OCI-LY3 (cell line): ENCODE measurements around the gene DIO2.

Experiments
- H2AFZ ChIP-seq: fragments of 200-600, 300-600 bp; shearing (Covaris generic); 2 replicates; pipeline ENCODE4 v1.6.0; 2014; ENCODE audit warnings: antibody characterized with exemption, low read depth, low read length
- H3K27ac ChIP-seq: fragments of 200-600, 300-600 bp; sonication (generic); 2 replicates; pipeline ENCODE4 v1.5.1; 2014; ENCODE audit warnings: mild to moderate bottlenecking, low read length, moderate library complexity, mixed read lengths
- H3K27me3 ChIP-seq: fragments of 200-600, 300-600 bp; sonication (generic); 2 replicates; pipeline ENCODE4 v1.6.1; 2014; ENCODE audit warnings: low read depth, low read length, mixed read lengths
- H3K36me3 ChIP-seq: fragments of 200-600, 300-600 bp; sonication (generic); replicated peaks from 2 replicates; pipeline ENCODE3; 2014; ENCODE audit warnings: low read depth, low read length, mixed read lengths
- H3K4me1 ChIP-seq: fragments of 300-600, 200-600 bp; sonication (generic); 2 replicates; pipeline ENCODE4 v1.6.1; 2014; ENCODE audit warnings: low read length, mixed read lengths
- H3K4me2 ChIP-seq: fragments of 200-600, 300-600 bp; sonication (generic); 2 replicates; pipeline ENCODE4 v1.6.1; 2014; ENCODE audit warnings: low read length, mixed read lengths
- H3K4me3 ChIP-seq: fragments of 300-600, 200-600 bp; sonication (generic); 2 replicates; pipeline ENCODE4 v1.5.1; 2014; ENCODE audit warnings: antibody characterized with exemption, mild to moderate bottlenecking, low read length, moderate library complexity
- H3K79me2 ChIP-seq: fragments of 300-600, 200-600 bp; shearing (Covaris generic); 2 replicates; pipeline ENCODE4 v1.6.1; 2014; ENCODE audit warnings: mild to moderate bottlenecking, low read length, mixed read lengths
- H3K9ac ChIP-seq: fragments of 300-600, 200-600 bp; shearing (Covaris generic); 2 replicates; pipeline ENCODE4 v1.6.0; 2014; ENCODE audit warnings: mild to moderate bottlenecking, low read length, moderate library complexity
- H3K9me3 ChIP-seq: fragments of 200-600, 300-600 bp; shearing (Covaris generic); 2 replicates; pipeline ENCODE4 v1.6.1; 2014; ENCODE audit warnings: low read length, mixed read lengths; ENCODE audit not compliant: insufficient read depth
- H4K20me1 ChIP-seq: fragments of 200-600, 300-600 bp; sonication (generic); 2 replicates; pipeline ENCODE4 v1.6.1; 2016; ENCODE audit warnings: low read length, mixed read lengths; ENCODE audit not compliant: insufficient read depth
- CTCF ChIP-seq: fragments of 200-600, 300-600 bp; sonication (generic); IDR thresholded peaks from 2 replicates; pipeline ENCODE4 v1.5.1; 2014; ENCODE audit warnings: antibody characterized with exemption, low read length, low read depth
- EZH2phosphoT487 ChIP-seq: fragments of 200-600 bp; shearing (Covaris generic); IDR thresholded peaks from 2 replicates; pipeline ENCODE4 v1.6.1; 2018; ENCODE audit warnings: antibody characterized with exemption, mixed run types, low read depth

The DIO2 gene

GRCh38 chr14:80206351-80207080, 4.8 kb downstream of the DIO2 start:
- H3K4me2 ChIP-seq = no peak overlapping the region
- TF ChIP-seq CTCF (no peak), EZH2phosphoT487 (no peak)
- no peak overlapping the region for H3K27ac ChIP-seq
- no peak overlapping the region for H3K4me3 ChIP-seq
- H3K4me1 ChIP-seq = no peaks in the 10 kb centered on the region
- H2AFZ ChIP-seq = no peak overlapping the region
- no peak overlapping the region for H3K9ac ChIP-seq
- no peaks in the 10 kb centered on the region for H4K20me1 ChIP-seq
- no peaks in the 10 kb centered on the region for H3K36me3 ChIP-seq
- no peaks in the 10 kb centered on the region for H3K9me3 ChIP-seq
- H3K27me3 ChIP-seq = peaks cover 21% of the 10 kb centered on the region
- H3K79me2 ChIP-seq = no peaks in the 10 kb centered on the region

DNA sequence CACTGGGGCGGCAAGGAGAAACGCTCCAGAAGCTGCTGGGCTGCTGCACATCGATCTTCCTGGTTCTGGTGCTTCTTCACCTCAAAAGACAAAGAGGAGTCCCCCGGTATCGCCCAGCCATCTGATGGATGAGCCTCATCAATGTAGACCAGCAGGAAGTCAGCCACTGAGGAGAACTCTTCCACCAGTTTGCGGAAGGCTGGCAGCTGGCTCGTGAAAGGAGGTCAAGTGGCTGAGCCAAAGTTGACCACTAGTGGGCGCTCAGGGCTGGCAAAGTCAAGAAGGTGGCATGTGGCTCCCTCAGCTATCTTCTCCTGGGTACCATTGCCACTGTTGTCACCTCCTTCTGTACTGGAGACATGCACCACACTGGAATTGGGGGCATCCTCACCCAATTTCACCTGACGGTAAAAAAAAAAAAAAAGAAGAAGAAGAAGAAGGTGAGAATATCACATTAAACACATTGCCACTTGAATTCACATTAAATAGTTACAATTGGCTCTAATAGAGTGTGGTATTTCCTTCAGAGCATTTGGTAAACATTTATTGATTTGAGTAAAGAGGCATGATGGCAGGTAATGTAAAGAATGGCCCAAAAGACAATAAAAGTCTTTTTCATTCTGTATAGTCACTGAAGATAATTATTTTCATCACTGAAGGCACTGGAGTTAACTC, 8.3 kb downstream of the DIO2 start:
- Histone ChIP-seq H3K36me3 (no peaks in the 10 kb centered on the region), H3K4me3 (no peak overlapping the region), H3K79me2 (no peaks in the 10 kb centered on the region), H4K20me1 (no peaks in the 10 kb centered on the region), H3K4me1 (no peaks in the 10 kb centered on the region), H2AFZ (no peak overlapping the region), H3K27me3 (0 out of 2 replicates have a peak, but pooled peaks cover 6% of the 10 kb centered on the region), H3K27ac (no peak overlapping the region), H3K9me3 (no peaks in the 10 kb centered on the region), H3K9ac (no peak overlapping the region), H3K4me2 (no peak overlapping the region)
- TF ChIP-seq CTCF (peak; percentile 63), EZH2phosphoT487 (no peak)

- no peaks in the 10 kb centered on the region for H3K79me2 ChIP-seq
- H2AFZ ChIP-seq = no peak overlapping the region
- no peak overlapping the region for H3K9ac ChIP-seq
- H3K4me1 ChIP-seq = no peaks in the 10 kb centered on the region
- no peak overlapping the region for H3K27ac ChIP-seq
- peaks cover 6% of the 10 kb centered on the region; the same call in 1 of the 2 replicates for H3K27me3 ChIP-seq
- no peaks in the 10 kb centered on the region for H3K36me3 ChIP-seq
- H3K9me3 ChIP-seq = no peaks in the 10 kb centered on the region
- H3K4me3 ChIP-seq = no peak overlapping the region
- no peak overlapping the region for H3K4me2 ChIP-seq
- H4K20me1 ChIP-seq = no peaks in the 10 kb centered on the region
- TF ChIP-seq EZH2phosphoT487 = no peak
- no peak for TF ChIP-seq CTCF
These were observed 11.2 kb downstream of the DIO2 start for GRCh38 chr14:80200093-80200492.

- Histone ChIP-seq H3K9ac (no peak overlapping the region), H3K79me2 (no peaks in the 10 kb centered on the region), H3K27ac (no peak overlapping the region), H3K36me3 (no peaks in the 10 kb centered on the region), H4K20me1 (no peaks in the 10 kb centered on the region), H3K4me1 (no peaks in the 10 kb centered on the region), H3K4me2 (no peak overlapping the region), H3K9me3 (no peaks in the 10 kb centered on the region), H3K4me3 (no peak overlapping the region), H2AFZ (no peak overlapping the region), H3K27me3 (no peaks in the 10 kb centered on the region; the same call in 1 of the 2 replicates)
- no peak for TF ChIP-seq EZH2phosphoT487
- no peak for TF ChIP-seq CTCF
These were observed 22.7 kb downstream of the DIO2 start for GRCh38 chr14:80188571-80188970.
